Liver (tissue), 9 donors: Measurements from ENCODE around the gene PLCB1. TPM values are rescaled to one million over a fixed set of nuclear protein-coding genes. Genes with fewer than 3 reads are reported as not detected.

Experiments used
- DNase-seq: peaks from one replicate; pipeline ENCODE4 v3.0.0-alpha.2; 2017; ENCODE audit warnings: low spot score
- H3K27ac ChIP-seq, 2 donors: one replicate each; pipeline ENCODE4 v1.7.0; 2013; ENCODE audit warnings: inconsistent platforms in 2 of 2, low read length in 2 of 2, control low read depth in 1 of 2, low read depth in 1 of 2, mild to moderate bottlenecking in 1 of 2
- H3K27me3 ChIP-seq, 4 donors: one replicate each; pipeline versions ENCODE4 v1.6.1 to v1.7.0; 2013; ENCODE audit warnings: low read length in 3 of 4, inconsistent platforms in 1 of 4, mild to moderate bottlenecking in 1 of 4, moderate library complexity in 1 of 4; ENCODE audit not compliant: control insufficient read depth in 4 of 4, insufficient read depth in 4 of 4
- H3K36me3 ChIP-seq, 4 donors: one replicate each; pipeline versions ENCODE4 v1.6.1 to v1.7.0; 2013; ENCODE audit warnings: low read length in 3 of 4, mild to moderate bottlenecking in 3 of 4, low read depth in 1 of 4, moderate library complexity in 1 of 4; ENCODE audit not compliant: control insufficient read depth in 4 of 4, insufficient read depth in 3 of 4
- H3K4me1 ChIP-seq, 4 donors: one replicate each; pipeline versions ENCODE4 v1.6.1 to v1.7.0; 2013; ENCODE audit warnings: low read length in 3 of 4, mild to moderate bottlenecking in 3 of 4, moderate library complexity in 1 of 4; ENCODE audit not compliant: control insufficient read depth in 4 of 4, insufficient read depth in 4 of 4
- H3K4me3 ChIP-seq, 3 donors: one replicate each; pipeline versions ENCODE4 v1.6.1 to v1.7.0; 2013; ENCODE audit warnings: low read length in 3 of 3, control low read depth in 1 of 3, low read depth in 1 of 3, mild to moderate bottlenecking in 1 of 3
- H3K9ac ChIP-seq, 2 donors: one replicate each; pipeline ENCODE4 v1.7.0; 2013; ENCODE audit warnings: low read length in 2 of 2, mild to moderate bottlenecking in 2 of 2, moderate library complexity in 2 of 2, control low read depth in 1 of 2, low read depth in 1 of 2
- H3K9me3 ChIP-seq, 4 donors: one replicate each; pipeline versions ENCODE4 v1.6.1 to v1.7.0; 2013; ENCODE audit warnings: low read length in 3 of 4; ENCODE audit not compliant: control insufficient read depth in 4 of 4
- CTCF ChIP-seq: fragments of 150-350 bp; IDR thresholded peaks from 2 replicates; pipeline ENCODE4 v1.5.1; 2017; ENCODE audit warnings: improper control_type of control experiment, low read depth, low read length; ENCODE audit not compliant: missing input control
- HNF4A ChIP-seq, 2 donors: conservative IDR thresholded peaks; 2 replicates each; pipeline ENCODE4 v1.6.1; 2016; ENCODE audit warnings: antibody characterized with exemption in 2 of 2, mild to moderate bottlenecking in 2 of 2
- JUND ChIP-seq, 2 donors: IDR thresholded peaks; 2 replicates each; pipeline ENCODE4 v1.6.1; 2016; ENCODE audit warnings: antibody characterized with exemption in 2 of 2
- MAX ChIP-seq: IDR thresholded peaks from 2 replicates; pipeline ENCODE4 v1.6.1; 2016; ENCODE audit warnings: antibody characterized with exemption
- NR2F2 ChIP-seq: IDR thresholded peaks from 2 replicates; pipeline ENCODE4 v1.6.1; 2016; ENCODE audit warnings: antibody characterized with exemption
- RAD21 ChIP-seq, 2 donors: IDR thresholded peaks; 2 replicates each; pipeline ENCODE4 v1.6.1; 2016; ENCODE audit warnings: antibody characterized with exemption in 2 of 2, mild to moderate bottlenecking in 2 of 2
- SP1 ChIP-seq: IDR thresholded peaks from 2 replicates; pipeline ENCODE4 v1.6.1; 2018; ENCODE audit warnings: antibody characterized with exemption, mild to moderate bottlenecking
- TAF1 ChIP-seq: conservative IDR thresholded peaks from 2 replicates; pipeline ENCODE4 v1.6.1; 2016; ENCODE audit warnings: antibody characterized with exemption, mild to moderate bottlenecking
- WGBS: extraction: QIAGEN DNeasy Blood & Tissue Kit; methylation state at CpG from one replicate; pipeline ENCODE4 v1.1.7; 2013; 5-methylcytosine and 5-hydroxymethylcytosine counted together
- polyA plus RNA-seq, 2 donors: library from polyadenylated mRNA; stranded (reverse) in 1 of 2; unstranded in 1 of 2; fragments of 200-250 nt in 1 of 2; fragments of >200 nt in 1 of 2; fragmentation: Nextera tagmentation in 1 of 2; extraction: Ambion mirVana in 1 of 2; gene quantifications; one replicate each; pipeline versions ENCODE4 v1.2.1 to v1.2.3, GENCODE V29; 2013 to 2015
- total RNA-seq, 2 donors: library from RNA; depleted of rRNA; stranded (reverse); fragments of >200 nt; gene quantifications; one replicate each; pipeline ENCODE4 v1.2.3, GENCODE V29; 2014
- TF ChIP-seq, protein P1 (sequence below): IDR thresholded peaks from 2 replicates; pipeline ENCODE4 v1.6.1; 2016; ENCODE audit warnings: antibody characterized with exemption
- TF ChIP-seq, protein P2 (sequence below): IDR thresholded peaks from 2 replicates; pipeline ENCODE4 v1.6.1; 2016; ENCODE audit warnings: antibody characterized with exemption
- donor health status: healthy.
- donor health status: healthy.
- donor health status: healthy.
- donor health status: healthy.
- donor health status: healthy.

Gene PLCB1
- total and polyA plus RNA-seq, 4 donors: 3.7 to 13.5 (median 5.9) TPM

- no peaks in the 10 kb centered on the region for H3K27me3 ChIP-seq
- TF ChIP-seq RAD21 (IDR thresholded peaks at IDR 0.05): no peak
- TF ChIP-seq JUND (IDR thresholded peaks at IDR 0.05): no peak
- no peak for DNase-seq
- H3K4me1 ChIP-seq: no peaks in the 10 kb centered on the region
- H3K9ac ChIP-seq: no peak overlapping the region
- H3K27ac ChIP-seq: no peak overlapping the region
- no peak overlapping the region for H3K4me3 ChIP-seq
- 91% methylated on average over 2 of the region's 2 CpGs for WGBS
- peaks cover 0 to 4% (median 0%) of the 10 kb centered on the region in 4 donors for H3K9me3 ChIP-seq
- H3K36me3 ChIP-seq: no peaks in the 10 kb centered on the region
These were observed 30.5 kb downstream of the PLCB1 start for GRCh38 chr20:8162610-8163009.

GRCh38 chr20:8163543-8163942, 31.5 kb downstream of the PLCB1 start:
- Histone ChIP-seq H3K36me3 (no peaks in the 10 kb centered on the region), H3K4me3 (no peak overlapping the region), H3K9ac (no peak overlapping the region), H3K4me1 (no peaks in the 10 kb centered on the region), H3K27me3 (no peaks in the 10 kb centered on the region), H3K27ac (no peak overlapping the region), H3K9me3 (peaks cover 0 to 4% (median 0%) of the 10 kb centered on the region in 4 donors)
- 94% methylated on average over 4 of the region's 4 CpGs for WGBS
- no peak for TF ChIP-seq RAD21 (IDR thresholded peaks at IDR 0.05)
- TF ChIP-seq SP1: no peak
- no peak for TF ChIP-seq MAX
- TF ChIP-seq CTCF: no peak
- TF ChIP-seq, protein P1, sequence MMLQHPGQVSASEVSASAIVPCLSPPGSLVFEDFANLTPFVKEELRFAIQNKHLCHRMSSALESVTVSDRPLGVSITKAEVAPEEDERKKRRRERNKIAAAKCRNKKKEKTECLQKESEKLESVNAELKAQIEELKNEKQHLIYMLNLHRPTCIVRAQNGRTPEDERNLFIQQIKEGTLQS: no peak
- no peak for DNase-seq

DNA sequence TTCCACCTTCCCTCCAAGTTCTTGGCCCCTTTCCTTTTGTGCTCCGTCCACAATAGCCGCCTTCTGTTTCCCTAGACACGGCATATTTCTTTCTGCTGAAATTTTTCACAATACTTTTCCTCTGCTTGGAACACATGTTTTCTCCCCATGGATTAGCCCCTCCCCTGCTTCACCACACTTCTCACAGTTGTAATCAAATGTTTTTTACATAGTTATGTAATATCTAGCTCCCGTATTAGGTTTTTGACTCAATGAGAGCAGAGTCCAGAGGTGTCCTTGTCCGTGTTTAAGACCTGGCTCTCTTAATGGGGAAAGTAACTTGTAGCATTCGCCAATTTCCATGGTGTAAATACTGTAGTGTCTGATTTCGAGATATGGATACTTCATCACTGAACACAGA, 34.7 kb downstream of the PLCB1 start:
- DNase-seq: no peak
- no peak overlapping the region for H3K9ac ChIP-seq
- TF ChIP-seq HNF4A (conservative IDR thresholded peaks at IDR 0.05) (peak in 1 of 2 donors; percentile 13), SP1 (no peak), JUND (IDR thresholded peaks at IDR 0.05) (no peak), NR2F2 (no peak), TAF1 (no peak)
- no peaks in the 10 kb centered on the region for H3K4me1 ChIP-seq
- H3K36me3 ChIP-seq: no peaks in the 10 kb centered on the region
- no peaks in the 10 kb centered on the region for H3K27me3 ChIP-seq
- H3K4me3 ChIP-seq: no peak overlapping the region
- H3K9me3 ChIP-seq: no peaks in the 10 kb centered on the region
- no peak overlapping the region for H3K27ac ChIP-seq
- 74% methylated on average over 7 of the region's 7 CpGs for WGBS

DNA sequence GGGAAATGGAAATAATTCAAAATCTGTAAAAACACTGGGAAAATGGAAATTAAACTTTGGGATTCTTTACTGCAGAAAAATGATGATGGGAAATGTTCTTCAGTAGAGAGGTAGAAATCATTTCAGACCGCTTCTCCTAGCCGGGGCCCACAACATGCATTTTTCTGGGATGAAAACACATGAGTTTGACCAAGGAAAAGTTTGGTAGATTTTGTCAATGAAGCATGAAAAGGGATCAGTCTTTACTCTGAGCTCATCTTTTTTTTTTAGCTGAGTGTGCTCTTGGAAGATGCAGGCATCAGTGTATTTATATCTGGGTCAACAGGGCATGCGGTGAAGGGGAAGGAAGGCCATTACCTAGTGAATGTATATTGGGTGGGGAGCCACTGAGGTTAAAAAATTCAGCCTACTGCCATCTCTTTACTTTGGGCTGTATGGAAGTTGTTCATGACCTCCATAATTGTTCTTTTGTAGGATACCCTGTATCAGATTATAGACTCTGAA, 36.8 kb downstream of the PLCB1 start:
- Histone ChIP-seq H3K4me3 (no peak overlapping the region), H3K4me1 (no peaks in the 10 kb centered on the region), H3K27me3 (no peaks in the 10 kb centered on the region), H3K9me3 (no peaks in the 10 kb centered on the region), H3K9ac (no peak overlapping the region), H3K27ac (no peak overlapping the region), H3K36me3 (no peaks in the 10 kb centered on the region)
- DNase-seq: no peak
- TF ChIP-seq, protein P2, sequence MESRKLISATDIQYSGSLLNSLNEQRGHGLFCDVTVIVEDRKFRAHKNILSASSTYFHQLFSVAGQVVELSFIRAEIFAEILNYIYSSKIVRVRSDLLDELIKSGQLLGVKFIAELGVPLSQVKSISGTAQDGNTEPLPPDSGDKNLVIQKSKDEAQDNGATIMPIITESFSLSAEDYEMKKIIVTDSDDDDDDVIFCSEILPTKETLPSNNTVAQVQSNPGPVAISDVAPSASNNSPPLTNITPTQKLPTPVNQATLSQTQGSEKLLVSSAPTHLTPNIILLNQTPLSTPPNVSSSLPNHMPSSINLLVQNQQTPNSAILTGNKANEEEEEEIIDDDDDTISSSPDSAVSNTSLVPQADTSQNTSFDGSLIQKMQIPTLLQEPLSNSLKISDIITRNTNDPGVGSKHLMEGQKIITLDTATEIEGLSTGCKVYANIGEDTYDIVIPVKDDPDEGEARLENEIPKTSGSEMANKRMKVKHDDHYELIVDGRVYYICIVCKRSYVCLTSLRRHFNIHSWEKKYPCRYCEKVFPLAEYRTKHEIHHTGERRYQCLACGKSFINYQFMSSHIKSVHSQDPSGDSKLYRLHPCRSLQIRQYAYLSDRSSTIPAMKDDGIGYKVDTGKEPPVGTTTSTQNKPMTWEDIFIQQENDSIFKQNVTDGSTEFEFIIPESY: no peak
- TF ChIP-seq, protein P1: no peak
- WGBS: 95% methylated on average over 3 of the region's 3 CpGs
